Measurements from ENCODE around the gene SIPA1L3. TPM values are rescaled to one million over a fixed set of nuclear protein-coding genes. Genes with fewer than 3 reads are reported as not detected.

Gene SIPA1L3
- polyA plus RNA-seq, 1 donor from 2014 or later: 2.8 TPM

GRCh38 chr19:38208571-38208970 is 301.6 kb downstream of the SIPA1L3 start (continued):
- TF ChIP-seq MXI1 (conservative IDR thresholded peaks at IDR 0.05; ENCODE audit: poor library complexity, severe bottlenecking) (no peak), RAD21 (conservative IDR thresholded peaks at IDR 0.05) (no peak)

- Histone ChIP-seq H2AFZ (ENCODE audit: low read depth, low read length) (no peak overlapping the region), H3K79me2 (replicated peaks; ENCODE audit: insufficient read depth, low read length) (no peaks in the 10 kb centered on the region), H3K9ac (ENCODE audit: low read length) (peak overlapping the region; percentile 79), H3K9me3 (ENCODE audit: low read length) (no peaks in the 10 kb centered on the region), H3K27me3 (ENCODE audit: insufficient read depth, low read depth, low read length) (no peaks in the 10 kb centered on the region), H4K20me1 (ENCODE audit: insufficient read depth) (no peaks in the 10 kb centered on the region), H3K4me3 (ENCODE audit: low read length) (peak overlapping the region; percentile 65), H3K9me2 (ENCODE audit: insufficient read depth, low read length) (no peaks in the 10 kb centered on the region), H3K27ac (ENCODE audit: low read length) (peak overlapping the region; percentile 98), H3K36me3 (ENCODE audit: insufficient read depth, low read length) (no peaks in the 10 kb centered on the region), H3K4me2 (ENCODE audit: low read length) (peak overlapping the region; percentile 79), H3F3A (ENCODE audit: insufficient read depth, low read length, poor library complexity, severe bottlenecking) (no peaks in the 10 kb centered on the region)
- TF ChIP-seq EP300 (conservative IDR thresholded peaks at IDR 0.05; ENCODE audit: poor library complexity, severe bottlenecking) (no peak), TAF1 (IDR thresholded peaks at IDR 0.05; ENCODE audit: low read depth) (no peak), POLR2AphosphoS5 (IDR thresholded peaks at IDR 0.05) (no peak), EZH2 (IDR thresholded peaks at IDR 0.05; ENCODE audit: borderline replicate concordance, insufficient read depth, low read length, poor library complexity, severe bottlenecking) (no peak), MXI1 (conservative IDR thresholded peaks at IDR 0.05; ENCODE audit: poor library complexity, severe bottlenecking) (no peak), SMC3 (conservative IDR thresholded peaks at IDR 0.05; ENCODE audit: poor library complexity) (no peak), CTCF (IDR thresholded peaks at IDR 0.05; ENCODE audit: poor library complexity, severe bottlenecking) (no peak), RAD21 (conservative IDR thresholded peaks at IDR 0.05) (no peak)
- TF ChIP-seq, protein P1, sequence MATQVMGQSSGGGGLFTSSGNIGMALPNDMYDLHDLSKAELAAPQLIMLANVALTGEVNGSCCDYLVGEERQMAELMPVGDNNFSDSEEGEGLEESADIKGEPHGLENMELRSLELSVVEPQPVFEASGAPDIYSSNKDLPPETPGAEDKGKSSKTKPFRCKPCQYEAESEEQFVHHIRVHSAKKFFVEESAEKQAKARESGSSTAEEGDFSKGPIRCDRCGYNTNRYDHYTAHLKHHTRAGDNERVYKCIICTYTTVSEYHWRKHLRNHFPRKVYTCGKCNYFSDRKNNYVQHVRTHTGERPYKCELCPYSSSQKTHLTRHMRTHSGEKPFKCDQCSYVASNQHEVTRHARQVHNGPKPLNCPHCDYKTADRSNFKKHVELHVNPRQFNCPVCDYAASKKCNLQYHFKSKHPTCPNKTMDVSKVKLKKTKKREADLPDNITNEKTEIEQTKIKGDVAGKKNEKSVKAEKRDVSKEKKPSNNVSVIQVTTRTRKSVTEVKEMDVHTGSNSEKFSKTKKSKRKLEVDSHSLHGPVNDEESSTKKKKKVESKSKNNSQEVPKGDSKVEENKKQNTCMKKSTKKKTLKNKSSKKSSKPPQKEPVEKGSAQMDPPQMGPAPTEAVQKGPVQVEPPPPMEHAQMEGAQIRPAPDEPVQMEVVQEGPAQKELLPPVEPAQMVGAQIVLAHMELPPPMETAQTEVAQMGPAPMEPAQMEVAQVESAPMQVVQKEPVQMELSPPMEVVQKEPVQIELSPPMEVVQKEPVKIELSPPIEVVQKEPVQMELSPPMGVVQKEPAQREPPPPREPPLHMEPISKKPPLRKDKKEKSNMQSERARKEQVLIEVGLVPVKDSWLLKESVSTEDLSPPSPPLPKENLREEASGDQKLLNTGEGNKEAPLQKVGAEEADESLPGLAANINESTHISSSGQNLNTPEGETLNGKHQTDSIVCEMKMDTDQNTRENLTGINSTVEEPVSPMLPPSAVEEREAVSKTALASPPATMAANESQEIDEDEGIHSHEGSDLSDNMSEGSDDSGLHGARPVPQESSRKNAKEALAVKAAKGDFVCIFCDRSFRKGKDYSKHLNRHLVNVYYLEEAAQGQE (IDR thresholded peaks at IDR 0.05; ENCODE audit: borderline replicate concordance): no peak
These were observed 302.1 kb downstream of the SIPA1L3 start for GRCh38 chr19:38209152-38209551.

GRCh38 chr19:38209671-38210457 is 302.9 kb downstream of the SIPA1L3 start:
- H4K20me1 ChIP-seq (ENCODE audit: insufficient read depth): no peaks in the 10 kb centered on the region
- H3K27me3 ChIP-seq (ENCODE audit: insufficient read depth, low read depth, low read length): no peaks in the 10 kb centered on the region
- no peaks in the 10 kb centered on the region for H3K36me3 ChIP-seq (ENCODE audit: insufficient read depth, low read length)
- TF ChIP-seq EP300 (conservative IDR thresholded peaks at IDR 0.05; ENCODE audit: poor library complexity, severe bottlenecking) (no peak), TAF1 (IDR thresholded peaks at IDR 0.05; ENCODE audit: low read depth) (peak; percentile 37), EZH2 (IDR thresholded peaks at IDR 0.05; ENCODE audit: borderline replicate concordance, insufficient read depth, low read length, poor library complexity, severe bottlenecking) (no peak), CTCF (IDR thresholded peaks at IDR 0.05; ENCODE audit: poor library complexity, severe bottlenecking) (no peak), POLR2AphosphoS5 (IDR thresholded peaks at IDR 0.05) (peak; percentile 62)
- peak overlapping the region; percentile 79 for H3K4me2 ChIP-seq (ENCODE audit: low read length)
- no peaks in the 10 kb centered on the region for H3K9me2 ChIP-seq (ENCODE audit: insufficient read depth, low read length)
- no peaks in the 10 kb centered on the region for H3F3A ChIP-seq (ENCODE audit: insufficient read depth, low read length, poor library complexity, severe bottlenecking)
- peak overlapping the region; percentile 34 for H2AFZ ChIP-seq (ENCODE audit: low read depth, low read length)
- H3K27ac ChIP-seq (ENCODE audit: low read length): peak overlapping the region; percentile 98
- H3K9me3 ChIP-seq (ENCODE audit: low read length): no peaks in the 10 kb centered on the region
- H3K9ac ChIP-seq (ENCODE audit: low read length): peak overlapping the region; percentile 79
- peak overlapping the region; percentile 65 for H3K4me3 ChIP-seq (ENCODE audit: low read length)
- no peaks in the 10 kb centered on the region for H3K79me2 ChIP-seq (replicated peaks; ENCODE audit: insufficient read depth, low read length)

Measured in neural cell (in vitro differentiated cells).